22Rv1 (cell line): ENCODE measurements around the gene ENHO.
A peak's percentile ranks its signal among the peaks of the same experiment; 100 is the strongest.

Source experiments
- H3K27ac ChIP-seq: fragments of 450-650 bp; 2 replicates; pipeline ENCODE4 v1.5.1; 2017
- CTCF ChIP-seq: fragments of 450-650 bp; IDR thresholded peaks from 2 replicates; pipeline ENCODE4 v1.5.1; 2017; ENCODE audit warnings: mild to moderate bottlenecking
- ZFX ChIP-seq: fragments of 450-650 bp; IDR thresholded peaks from 2 replicates; pipeline ENCODE4 v1.6.1; 2017; ENCODE audit warnings: antibody characterized with exemption, borderline replicate concordance

Gene ENHO

GRCh38 chr9:34512131-34513078, 10.4 kb downstream of the ENHO start:
- H3K27ac ChIP-seq, result peak overlapping the region; percentile 84
- TF ChIP-seq CTCF, result no peak
- no peak for TF ChIP-seq ZFX

GRCh38 chr9:34510497-34511468, 12.0 kb downstream of the ENHO start:
- no peak for TF ChIP-seq CTCF
- no peak for TF ChIP-seq ZFX
- no peak overlapping the region for H3K27ac ChIP-seq

GRCh38 chr9:34508951-34509350, 13.8 kb downstream of the ENHO start:
- TF ChIP-seq CTCF, result no peak
- no peak for TF ChIP-seq ZFX
- no peak overlapping the region for H3K27ac ChIP-seq

GRCh38 chr9:34508463-34508862, 14.3 kb downstream of the ENHO start:
- H3K27ac ChIP-seq, result no peak overlapping the region
- TF ChIP-seq CTCF (no peak), ZFX (no peak)

GRCh38 chr9:34507966-34508365, 14.8 kb downstream of the ENHO start:
- TF ChIP-seq ZFX (no peak), CTCF (no peak)
- H3K27ac ChIP-seq, result no peak overlapping the region

- TF ChIP-seq ZFX (no peak), CTCF (no peak)
- H3K27ac ChIP-seq, result no peak overlapping the region
Measured at GRCh38 chr9:34507556-34507955, 15.2 kb downstream of the ENHO start.
